ENCODE data around the gene ANKRD53.
"Not testable (repeated sequence)": the region's sequence is repeated elsewhere in the genome, so short reads cannot be mapped to it uniquely, and the experiment has no call there.

Gene ANKRD53

DNA sequence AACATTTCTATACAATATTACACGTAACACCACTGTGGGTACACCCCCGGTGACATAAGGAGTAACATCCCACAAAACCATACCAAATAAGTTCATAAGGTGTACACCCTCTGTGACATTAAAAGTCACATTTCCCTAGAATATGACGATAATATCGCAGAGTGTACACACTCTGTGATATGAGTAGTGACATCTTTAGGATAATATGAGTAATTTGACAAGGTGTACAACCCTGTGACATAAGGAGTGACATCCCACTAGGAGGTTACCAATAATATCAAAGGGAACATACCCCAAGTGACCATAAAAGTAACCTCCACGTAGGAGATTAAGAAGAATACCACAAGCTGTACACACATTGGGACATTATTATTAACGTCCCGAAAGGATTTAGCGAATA, 40.2 kb downstream of the ANKRD53 start:
- DNase-seq (ENCODE audit: low read depth): no peak

DNA sequence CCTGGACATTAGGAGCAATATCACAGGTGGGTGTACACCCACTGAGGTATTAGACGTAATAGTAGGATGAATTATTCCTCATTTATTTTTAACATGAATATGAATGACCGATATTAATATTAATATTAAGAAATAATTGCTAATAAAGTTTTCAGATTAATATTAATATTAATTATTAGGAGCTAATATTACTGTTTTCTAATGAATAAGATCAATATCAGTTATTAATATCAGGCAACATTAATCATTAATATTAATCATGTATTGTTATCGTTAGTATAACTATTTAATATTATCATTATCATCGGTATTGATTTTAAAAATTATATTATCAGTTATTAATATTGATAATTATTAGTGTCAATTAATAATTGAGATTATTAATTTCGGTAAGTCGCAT, 41.6 kb downstream of the ANKRD53 start:
- DNase-seq (ENCODE audit: low read depth): not testable (repeated sequence)

DNA sequence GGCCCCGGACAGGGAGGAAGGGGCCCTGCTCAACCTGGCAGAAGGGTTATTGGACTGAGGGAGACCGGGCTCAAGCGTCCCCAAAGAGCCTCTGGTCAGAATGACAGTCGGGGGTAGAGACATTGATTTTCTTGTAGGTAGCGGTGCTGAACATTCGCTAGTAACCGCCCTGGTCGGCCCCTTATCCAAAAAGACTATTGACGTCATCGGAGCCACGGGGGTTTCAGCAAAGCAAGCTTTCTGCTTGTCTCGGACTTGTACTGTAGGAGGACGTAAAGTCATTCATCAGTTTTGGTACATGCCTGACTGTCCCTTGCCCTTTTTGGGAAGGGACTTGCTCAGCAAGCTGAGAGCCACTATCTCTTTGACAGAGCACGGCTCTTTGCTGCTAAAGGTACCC, 43.0 kb downstream of the ANKRD53 start:
- not testable (repeated sequence) for DNase-seq (ENCODE audit: low read depth)

DNA sequence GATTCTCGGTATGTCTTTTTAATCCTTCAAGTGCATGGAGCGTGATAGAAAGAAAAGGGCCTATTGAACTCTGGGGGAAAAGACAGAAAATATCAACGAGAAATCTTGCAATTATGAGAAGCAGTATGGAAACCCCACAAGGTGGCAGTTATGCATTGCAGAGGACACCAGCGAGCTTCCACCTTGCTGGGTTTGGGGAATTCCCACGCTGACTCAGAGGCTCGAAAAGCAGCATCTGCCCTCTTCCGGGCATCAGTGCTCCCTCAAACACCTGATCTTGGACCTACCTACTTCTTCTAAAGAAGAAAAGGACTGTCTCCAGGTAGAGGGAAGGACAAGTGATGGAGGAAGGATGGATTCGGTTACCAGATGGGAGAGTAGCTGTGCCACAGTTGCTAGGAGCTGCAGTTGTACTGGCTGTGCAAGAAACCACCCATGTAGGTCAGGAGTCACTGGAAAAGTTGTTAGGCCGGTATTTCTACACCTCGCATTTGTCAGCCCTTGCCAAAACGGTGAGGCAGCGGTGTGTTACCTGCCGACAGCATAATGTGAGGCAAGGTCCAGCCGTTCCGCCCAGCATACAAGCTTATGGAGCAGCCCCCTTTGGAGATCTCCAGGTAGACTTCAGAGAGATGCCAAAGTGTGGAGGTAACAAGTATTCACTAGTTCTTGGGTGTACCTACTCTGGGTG, 45.3 kb downstream of the ANKRD53 start:
- DNase-seq (ENCODE audit: low read depth): not testable (repeated sequence)

Measured in fibroblast of the conjunctiva (primary cell).